Measurements from ENCODE around the gene OTOF. TPM values are rescaled to one million over a fixed set of nuclear protein-coding genes. Genes with fewer than 3 reads are reported as not detected.

Gene OTOF
- total and polyA plus RNA-seq, 2 experiments from 2014 or later: 0.21 to 0.23 TPM

- no peaks in the 10 kb centered on the region; the same call in 1 of the 3 replicates for H3K9me3 Mint-ChIP-seq
- no peaks in the 10 kb centered on the region for H3K27me3 ChIP-seq (ENCODE audit: insufficient read depth)
- H3K4me3 Mint-ChIP-seq: no peak overlapping the region
- 0 out of 2 replicates have a peak, but pooled peaks cover 6% of the 10 kb centered on the region for H3F3A ChIP-seq (replicated peaks; ENCODE audit: low read depth)
- H3K4me1 Mint-ChIP-seq: no peaks in the 10 kb centered on the region
- H3K4me2 ChIP-seq: no peak overlapping the region
- no peak overlapping the region for H3K4me3 ChIP-seq
- peaks cover 16% of the 10 kb centered on the region for H3K27me3 Mint-ChIP-seq (ENCODE audit: insufficient read depth, low read depth, poor library complexity)
- H3K9me2 ChIP-seq (ENCODE audit: insufficient read depth): no peaks in the 10 kb centered on the region
- no peak overlapping the region for H3K27ac ChIP-seq (ENCODE audit: low read depth)
- ATAC-seq (no peak), DNase-seq (ENCODE audit: low spot score) (no peak)
- H3K4me1 ChIP-seq (ENCODE audit: insufficient read depth): no peaks in the 10 kb centered on the region
- H2AFZ ChIP-seq: no peak overlapping the region
- no peaks in the 10 kb centered on the region; the same call in 1 of the 2 replicates for H4K20me1 ChIP-seq (replicated peaks; ENCODE audit: insufficient read depth)
- H3K36me3 ChIP-seq (ENCODE audit: insufficient read depth): no peaks in the 10 kb centered on the region
- TF ChIP-seq, protein P1, sequence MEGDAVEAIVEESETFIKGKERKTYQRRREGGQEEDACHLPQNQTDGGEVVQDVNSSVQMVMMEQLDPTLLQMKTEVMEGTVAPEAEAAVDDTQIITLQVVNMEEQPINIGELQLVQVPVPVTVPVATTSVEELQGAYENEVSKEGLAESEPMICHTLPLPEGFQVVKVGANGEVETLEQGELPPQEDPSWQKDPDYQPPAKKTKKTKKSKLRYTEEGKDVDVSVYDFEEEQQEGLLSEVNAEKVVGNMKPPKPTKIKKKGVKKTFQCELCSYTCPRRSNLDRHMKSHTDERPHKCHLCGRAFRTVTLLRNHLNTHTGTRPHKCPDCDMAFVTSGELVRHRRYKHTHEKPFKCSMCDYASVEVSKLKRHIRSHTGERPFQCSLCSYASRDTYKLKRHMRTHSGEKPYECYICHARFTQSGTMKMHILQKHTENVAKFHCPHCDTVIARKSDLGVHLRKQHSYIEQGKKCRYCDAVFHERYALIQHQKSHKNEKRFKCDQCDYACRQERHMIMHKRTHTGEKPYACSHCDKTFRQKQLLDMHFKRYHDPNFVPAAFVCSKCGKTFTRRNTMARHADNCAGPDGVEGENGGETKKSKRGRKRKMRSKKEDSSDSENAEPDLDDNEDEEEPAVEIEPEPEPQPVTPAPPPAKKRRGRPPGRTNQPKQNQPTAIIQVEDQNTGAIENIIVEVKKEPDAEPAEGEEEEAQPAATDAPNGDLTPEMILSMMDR (conservative IDR thresholded peaks at IDR 0.05; ENCODE audit: low read depth in 2 of 2): peak; percentile 19 to 20; a peak in 2 of 4 replicates
- TF ChIP-seq, protein P2, sequence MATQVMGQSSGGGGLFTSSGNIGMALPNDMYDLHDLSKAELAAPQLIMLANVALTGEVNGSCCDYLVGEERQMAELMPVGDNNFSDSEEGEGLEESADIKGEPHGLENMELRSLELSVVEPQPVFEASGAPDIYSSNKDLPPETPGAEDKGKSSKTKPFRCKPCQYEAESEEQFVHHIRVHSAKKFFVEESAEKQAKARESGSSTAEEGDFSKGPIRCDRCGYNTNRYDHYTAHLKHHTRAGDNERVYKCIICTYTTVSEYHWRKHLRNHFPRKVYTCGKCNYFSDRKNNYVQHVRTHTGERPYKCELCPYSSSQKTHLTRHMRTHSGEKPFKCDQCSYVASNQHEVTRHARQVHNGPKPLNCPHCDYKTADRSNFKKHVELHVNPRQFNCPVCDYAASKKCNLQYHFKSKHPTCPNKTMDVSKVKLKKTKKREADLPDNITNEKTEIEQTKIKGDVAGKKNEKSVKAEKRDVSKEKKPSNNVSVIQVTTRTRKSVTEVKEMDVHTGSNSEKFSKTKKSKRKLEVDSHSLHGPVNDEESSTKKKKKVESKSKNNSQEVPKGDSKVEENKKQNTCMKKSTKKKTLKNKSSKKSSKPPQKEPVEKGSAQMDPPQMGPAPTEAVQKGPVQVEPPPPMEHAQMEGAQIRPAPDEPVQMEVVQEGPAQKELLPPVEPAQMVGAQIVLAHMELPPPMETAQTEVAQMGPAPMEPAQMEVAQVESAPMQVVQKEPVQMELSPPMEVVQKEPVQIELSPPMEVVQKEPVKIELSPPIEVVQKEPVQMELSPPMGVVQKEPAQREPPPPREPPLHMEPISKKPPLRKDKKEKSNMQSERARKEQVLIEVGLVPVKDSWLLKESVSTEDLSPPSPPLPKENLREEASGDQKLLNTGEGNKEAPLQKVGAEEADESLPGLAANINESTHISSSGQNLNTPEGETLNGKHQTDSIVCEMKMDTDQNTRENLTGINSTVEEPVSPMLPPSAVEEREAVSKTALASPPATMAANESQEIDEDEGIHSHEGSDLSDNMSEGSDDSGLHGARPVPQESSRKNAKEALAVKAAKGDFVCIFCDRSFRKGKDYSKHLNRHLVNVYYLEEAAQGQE (IDR thresholded peaks at IDR 0.05; ENCODE audit: unreplicated experiment): no peak
- TF ChIP-seq ETS1 (IDR thresholded peaks at IDR 0.05): no peak
- H3K79me2 ChIP-seq (replicated peaks; ENCODE audit: insufficient read depth): no peaks in the 10 kb centered on the region
- H3K27ac Mint-ChIP-seq: no peak overlapping the region
- H3K36me3 Mint-ChIP-seq (ENCODE audit: low read depth): no peaks in the 10 kb centered on the region
These were observed 5.9 kb downstream of the OTOF start for GRCh38 chr2:26471766-26472706.

DNA sequence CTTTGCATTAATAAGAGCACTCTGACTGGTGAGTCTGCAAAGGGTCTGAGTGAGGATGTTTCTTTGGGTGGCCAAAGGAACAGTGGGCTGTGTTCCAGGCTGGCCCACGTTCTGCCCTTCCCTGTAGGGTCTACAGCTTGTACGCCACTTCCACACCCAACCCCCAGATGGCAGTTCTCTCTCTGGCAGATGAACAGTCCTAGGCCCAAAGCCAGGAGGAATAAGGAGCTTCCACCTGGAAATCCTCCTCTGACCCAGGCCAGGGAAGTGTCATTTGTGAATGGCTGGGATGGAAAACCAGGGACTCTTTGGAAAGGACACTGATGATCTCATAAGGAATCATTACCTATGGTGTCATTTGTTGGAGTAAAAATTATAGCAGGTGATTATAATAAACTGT, 6.6 kb downstream of the OTOF start:
- Mint-ChIP-seq H3K27me3 (ENCODE audit: insufficient read depth, low read depth, poor library complexity) (peaks cover 16% of the 10 kb centered on the region), H3K4me3 (no peak overlapping the region), H3K36me3 (ENCODE audit: low read depth) (no peaks in the 10 kb centered on the region), H3K4me1 (no peaks in the 10 kb centered on the region; the same call in 2 of the 3 replicates), H3K27ac (no peak overlapping the region), H3K9me3 (no peaks in the 10 kb centered on the region; the same call in 1 of the 3 replicates)
- Histone ChIP-seq H3K4me3 (no peak overlapping the region), H3K79me2 (replicated peaks; ENCODE audit: insufficient read depth) (no peaks in the 10 kb centered on the region), H3K9me2 (ENCODE audit: insufficient read depth) (no peaks in the 10 kb centered on the region), H3K27me3 (ENCODE audit: insufficient read depth) (no peaks in the 10 kb centered on the region), H3K4me1 (ENCODE audit: insufficient read depth) (no peaks in the 10 kb centered on the region), H4K20me1 (replicated peaks; ENCODE audit: insufficient read depth) (no peaks in the 10 kb centered on the region; the same call in 1 of the 2 replicates), H3F3A (replicated peaks; ENCODE audit: low read depth) (0 out of 2 replicates have a peak, but pooled peaks cover 6% of the 10 kb centered on the region), H3K4me2 (no peak overlapping the region), H3K36me3 (ENCODE audit: insufficient read depth) (no peaks in the 10 kb centered on the region), H3K27ac (ENCODE audit: low read depth) (no peak overlapping the region), H2AFZ (no peak overlapping the region)
- DNase-seq (ENCODE audit: low spot score) (peak; percentile 50), ATAC-seq (peak; percentile 71)
- TF ChIP-seq, protein P1 (conservative IDR thresholded peaks at IDR 0.05; ENCODE audit: low read depth in 2 of 2): peak; percentile 40 to 65; a peak in 3 of 4 replicates
- TF ChIP-seq JUNB (IDR thresholded peaks at IDR 0.05; ENCODE audit: unreplicated experiment): no peak

Data from GM23338 (cell line).